Body of pancreas (tissue), 4 donors: Measurements from ENCODE around the gene TLNRD1. TPM values are rescaled to one million over a fixed set of nuclear protein-coding genes. Genes with fewer than 3 reads are reported as not detected.

Experiments
- ATAC-seq: fragments of 150-250 bp; one replicate; pipeline ENCODE4 v1.9.1; 2016
- DNase-seq, 4 donors: peaks; one replicate each; pipeline ENCODE4 v3.0.0-alpha.2; 2019
- H3K27ac ChIP-seq, 4 donors: fragments of 200-600 bp; sonication (generic); 1 replicate in 3 of 4; 2 replicates in 1 of 4; pipeline versions ENCODE4 v1.5.1 to v1.6.1; 2016 to 2019; ENCODE audit warnings: mild to moderate bottlenecking in 1 of 4, mixed read lengths in 1 of 4, moderate library complexity in 1 of 4
- H3K27me3 ChIP-seq, 2 donors: fragments of 200-600 bp; sonication (generic); one replicate each; pipeline ENCODE4 v1.6.0; 2016; ENCODE audit warnings: mild to moderate bottlenecking in 1 of 2
- H3K36me3 ChIP-seq, 2 donors: fragments of 200-600 bp; sonication (generic); replicated peaks in 1 of 2; 2 replicates each; pipeline ENCODE4 v1.5.1; 2016; ENCODE audit warnings: low read depth in 2 of 2; ENCODE audit not compliant: insufficient read depth in 1 of 2
- H3K4me1 ChIP-seq: fragments of 200-600 bp; sonication (generic); one replicate; pipeline ENCODE4 v1.6.0; 2016
- H3K4me3 ChIP-seq, 2 donors: fragments of 200-600 bp; sonication (generic); 1 replicate in 1 of 2; 2 replicates in 1 of 2; pipeline ENCODE4 v1.5.1; 2016 to 2019
- H3K9me3 ChIP-seq, 3 donors: fragments of 200-600 bp; sonication (generic); 1 replicate in 2 of 3; 2 replicates in 1 of 3; pipeline ENCODE4 v1.5.1; 2016
- CTCF ChIP-seq, 7 experiments: fragments of 450-650 bp in 4 of 7; fragments of 200-600 bp in 3 of 7; sonication (generic) in 3 of 7; IDR thresholded peaks; one replicate each; pipeline ENCODE4 v1.5.1; 2016 to 2019; ENCODE audit warnings: antibody characterized with exemption in 7 of 7
- POLR2A ChIP-seq, 3 donors: fragments of 450-650 bp; IDR thresholded peaks; one replicate each; pipeline ENCODE4 v1.6.1; 2016; ENCODE audit warnings: antibody characterized with exemption in 3 of 3, mild to moderate bottlenecking in 2 of 3
- WGBS, 2 donors: methylation state at CpG; one replicate each; pipeline ENCODE4 v1.1.5; 2017; 5-methylcytosine and 5-hydroxymethylcytosine counted together
- intact Hi-C: fragments of 100-400 bp; cut with DNase I; formaldehyde crosslinking; loops from one replicate; pipeline ENCODE4 v1.15.1; 2023
- total RNA-seq, 2 donors: library from RNA; depleted of rRNA; stranded (reverse); fragments of >200 nt; gene quantifications; one replicate each; pipeline ENCODE4 v1.1.0, GENCODE V29; 2016

The TLNRD1 gene
- total RNA-seq, 2 donors from 2014 or later: 22.6 to 44.8 TPM

GRCh38 chr15:80991421-80991820 lies 9.3 kb upstream of the TLNRD1 start:
- peak in 1 of 7 experiments; percentile 30 for TF ChIP-seq CTCF (IDR thresholded peaks at IDR 0.05)
- no peak for TF ChIP-seq POLR2A (IDR thresholded peaks at IDR 0.05)
- Histone ChIP-seq H3K4me3 (no peak overlapping the region), H3K27ac (peak overlapping the region in 3 of 4 donors; percentile 87 to 91 (median 89)), H3K36me3 (no peaks in the 10 kb centered on the region), H3K9me3 (no peaks in the 10 kb centered on the region), H3K4me1 (peaks cover 43% of the 10 kb centered on the region), H3K27me3 (no peaks in the 10 kb centered on the region)
- DNase-seq: peak; percentile 44 to 75 (median 64)
- intact Hi-C loops: no loop called here
- 62 to 66% methylated on average over 5 of the region's 5 CpGs for WGBS, 2 donors
- ATAC-seq: peak; percentile 21

- Histone ChIP-seq H3K4me3 (no peak overlapping the region), H3K27ac (peak overlapping the region in 1 of 4 donors; percentile 20), H3K9me3 (no peaks in the 10 kb centered on the region), H3K36me3 (no peaks in the 10 kb centered on the region), H3K27me3 (no peaks in the 10 kb centered on the region), H3K4me1 (peaks cover 37% of the 10 kb centered on the region)
- ATAC-seq (no peak), DNase-seq (no peak)
- intact Hi-C loops: no loop called here
- TF ChIP-seq CTCF (IDR thresholded peaks at IDR 0.05): no peak
- no peak for TF ChIP-seq POLR2A (IDR thresholded peaks at IDR 0.05)
- whole genome bisulfite sequencing, 2 donors: 66 to 83% methylated on average over 4 of the region's 4 CpGs
These were observed 8.7 kb upstream of the TLNRD1 start for GRCh38 chr15:80992006-80992405.

- TF ChIP-seq CTCF (IDR thresholded peaks at IDR 0.05) (no peak), POLR2A (IDR thresholded peaks at IDR 0.05) (no peak)
- ATAC-seq (no peak), DNase-seq (no peak)
- Histone ChIP-seq H3K4me1 (peaks cover 33% of the 10 kb centered on the region), H3K36me3 (no peaks in the 10 kb centered on the region), H3K27ac (no peak overlapping the region), H3K27me3 (no peaks in the 10 kb centered on the region), H3K4me3 (no peak overlapping the region), H3K9me3 (no peaks in the 10 kb centered on the region)
- WGBS, 2 donors: 93 to 94% methylated on average over 1 of the region's 1 CpG
- intact Hi-C loops: no loop called here
These were observed 8.3 kb upstream of the TLNRD1 start for GRCh38 chr15:80992441-80992840.

GRCh38 chr15:80996247-80996646 lies 4.5 kb upstream of the TLNRD1 start:
- whole genome bisulfite sequencing, 2 donors: 100% methylated on average over 1 of the region's 1 CpG
- Histone ChIP-seq H3K4me1 (peaks cover 14% of the 10 kb centered on the region), H3K4me3 (no peak overlapping the region), H3K9me3 (no peaks in the 10 kb centered on the region), H3K27me3 (no peaks in the 10 kb centered on the region), H3K36me3 (no peaks in the 10 kb centered on the region), H3K27ac (no peak overlapping the region)
- intact Hi-C loops: no loop called here
- no peak for ATAC-seq
- peak in 6 of 7 experiments; percentile 20 to 49 (median 36) for TF ChIP-seq CTCF (IDR thresholded peaks at IDR 0.05)
- TF ChIP-seq POLR2A (IDR thresholded peaks at IDR 0.05): no peak
- no peak for DNase-seq

GRCh38 chr15:80997692-80998091 lies 3.0 kb upstream of the TLNRD1 start:
- DNase-seq (no peak), ATAC-seq (no peak)
- no peaks in the 10 kb centered on the region for H3K36me3 ChIP-seq
- no peaks in the 10 kb centered on the region for H3K9me3 ChIP-seq
- intact Hi-C loops: no loop called here
- peaks cover 14% of the 10 kb centered on the region for H3K4me1 ChIP-seq
- H3K27ac ChIP-seq: no peak overlapping the region
- 86 to 100% methylated on average over 1 of the region's 1 CpG for WGBS, 2 donors
- no peaks in the 10 kb centered on the region for H3K27me3 ChIP-seq
- H3K4me3 ChIP-seq: no peak overlapping the region
- no peak for TF ChIP-seq POLR2A (IDR thresholded peaks at IDR 0.05)
- no peak for TF ChIP-seq CTCF (IDR thresholded peaks at IDR 0.05)
